Activated CD8-positive, alpha-beta memory T cell treated with anti-CD3 and anti-CD28 coated beads, Interleukin-2, amount 10 ng/mL, durations not matched to agents 7 days and 5 days (primary cell): ENCODE data around the gene OTUB2. TPM values are rescaled to one million over a fixed set of nuclear protein-coding genes. Genes with fewer than 3 reads are reported as not detected.

Experiments used
- ATAC-seq: fragments of 150-1000 bp; cut with Tn5 transposase; one replicate; pipeline ENCODE4 v1.10.0; 2021; ENCODE audit warnings: moderate library complexity
- CTCF ChIA-PET: fragments of 350-600 bp; sonication (Branson Sonifier 250); formaldehyde crosslinking; loops from one replicate; lab custom pipeline; 2021; ENCODE audit warnings: antibody characterized with exemption; lab: Charles Lee
- DNase-seq: peaks from one replicate; pipeline ENCODE4 v3.0.0-alpha.2; 2020
- H3K27ac Mint-ChIP-seq: one replicate; pipeline ENCODE4 v1.8.0; 2021; ENCODE audit warnings: mild to moderate bottlenecking, mixed read lengths
- H3K27me3 Mint-ChIP-seq: one replicate; pipeline ENCODE4 v1.8.0; 2021; ENCODE audit warnings: mixed read lengths
- H3K36me3 Mint-ChIP-seq: one replicate; pipeline ENCODE4 v1.8.0; 2021; ENCODE audit warnings: mild to moderate bottlenecking, mixed read lengths
- H3K4me1 Mint-ChIP-seq: one replicate; pipeline ENCODE4 v1.8.0; 2021; ENCODE audit warnings: mixed read lengths
- H3K4me3 Mint-ChIP-seq: one replicate; pipeline ENCODE4 v1.8.0; 2021; ENCODE audit warnings: mild to moderate bottlenecking, moderate library complexity, mixed read lengths
- H3K9me3 Mint-ChIP-seq: one replicate; pipeline ENCODE4 v1.8.0; 2022; ENCODE audit warnings: low read depth, mixed read lengths
- total RNA-seq, 2 experiments: library from RNA; stranded (reverse); gene quantifications; one replicate each; pipeline ENCODE4 v1.2.3, GENCODE V29; 2021

The OTUB2 gene
- total RNA-seq, 2 experiments from 2014 or later: 3.4 to 4.2 TPM

DNA sequence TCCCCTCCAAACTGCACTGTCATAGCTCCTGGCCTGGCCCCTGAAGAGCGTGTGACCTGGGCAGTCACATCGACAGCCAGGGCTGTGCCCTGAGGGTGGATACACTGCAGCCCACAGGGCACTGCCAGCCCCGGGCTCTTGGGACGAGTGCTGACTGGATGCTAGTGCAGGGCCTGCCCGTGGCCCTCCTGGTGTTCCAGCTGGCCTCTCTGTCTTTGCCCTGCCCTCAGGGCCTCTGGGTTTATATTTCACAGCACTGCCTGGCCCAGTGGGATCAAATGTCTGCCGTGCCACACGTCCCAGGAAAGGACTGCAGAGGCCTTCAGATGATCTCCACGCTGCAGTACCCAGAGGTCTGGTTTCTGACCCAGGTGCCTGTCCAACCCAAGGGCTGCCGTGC lies 39.2 kb upstream of the OTUB2 start:
- no peak for ATAC-seq
- Mint-ChIP-seq H3K4me1 (peaks cover 2% of the 10 kb centered on the region), H3K36me3 (no peaks in the 10 kb centered on the region), H3K4me3 (no peak overlapping the region), H3K27ac (no peak overlapping the region), H3K27me3 (no peaks in the 10 kb centered on the region), H3K9me3 (no peaks in the 10 kb centered on the region)
- DNase-seq: no peak
- CTCF ChIA-PET: interaction anchor here (1.1 to 5.3 kb wide), 3 partner anchors 14 to 47 kb away, joined by 3 to 25 read pairs (median 7); no protein-coding TSS in a partner anchor

DNA sequence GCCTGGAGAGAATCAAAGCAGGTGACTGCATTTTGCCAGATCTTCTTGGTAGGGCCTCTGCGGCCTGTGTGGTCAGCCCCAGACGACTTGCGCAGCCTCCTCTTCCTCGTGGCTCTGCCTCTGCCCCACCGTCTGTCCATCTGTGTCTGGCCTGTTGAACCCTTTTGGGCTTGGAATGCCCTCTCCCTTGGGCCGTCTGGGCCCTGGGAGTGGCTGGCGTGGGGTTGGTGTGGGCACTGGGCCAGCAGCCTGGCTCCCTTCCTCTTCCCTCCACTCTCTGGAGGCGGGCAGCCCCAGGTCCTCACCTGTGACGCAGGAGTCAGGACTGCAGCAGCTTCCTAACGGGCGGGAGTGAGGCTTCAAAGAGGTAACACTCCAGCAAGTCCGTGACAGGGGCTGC lies 38.8 kb upstream of the OTUB2 start:
- Mint-ChIP-seq H3K27ac (no peak overlapping the region), H3K36me3 (no peaks in the 10 kb centered on the region), H3K4me1 (peaks cover 2% of the 10 kb centered on the region), H3K9me3 (no peaks in the 10 kb centered on the region), H3K27me3 (no peaks in the 10 kb centered on the region), H3K4me3 (no peak overlapping the region)
- DNase-seq (no peak), ATAC-seq (no peak)
- CTCF ChIA-PET: interaction anchor here (2.2 to 5.3 kb wide), 2 partner anchors 14 to 47 kb away, joined by 7 to 25 read pairs; no protein-coding TSS in a partner anchor

DNA sequence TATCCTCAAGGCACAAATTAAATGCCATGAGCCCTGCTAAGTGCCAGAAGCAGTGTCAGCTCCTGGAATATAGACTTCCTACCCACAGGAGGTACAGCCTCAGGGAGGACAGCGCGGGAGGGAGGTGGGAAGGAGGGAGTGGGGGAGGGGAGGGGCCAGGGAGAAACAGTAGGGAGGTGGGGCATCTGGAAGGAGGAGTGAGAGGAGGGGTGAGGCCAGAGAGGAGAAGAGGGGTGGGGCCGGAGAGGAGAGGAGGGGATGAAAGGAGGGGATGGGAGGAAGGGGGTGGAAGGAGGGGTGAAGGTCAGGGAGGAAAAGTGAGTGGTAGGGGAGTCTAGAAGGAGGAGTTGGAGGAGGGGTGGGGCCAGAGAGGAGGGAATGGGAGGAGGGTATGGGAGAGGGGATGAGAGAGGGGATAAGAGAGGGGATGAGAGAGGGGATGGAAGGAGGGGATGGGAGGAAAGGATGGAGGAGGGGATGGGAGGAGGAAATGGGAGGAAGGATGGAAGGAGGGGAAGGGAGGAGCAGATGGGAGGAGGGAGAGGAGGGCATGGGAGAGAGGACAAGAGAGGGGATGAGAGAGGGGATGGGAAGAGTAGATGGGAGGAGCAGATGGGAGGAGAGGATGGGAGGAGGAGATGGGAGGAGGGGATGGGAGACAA lies 38.2 kb upstream of the OTUB2 start:
- Mint-ChIP-seq H3K36me3 (no peaks in the 10 kb centered on the region), H3K27me3 (no peaks in the 10 kb centered on the region), H3K9me3 (no peaks in the 10 kb centered on the region), H3K4me1 (peaks cover 2% of the 10 kb centered on the region), H3K4me3 (no peak overlapping the region), H3K27ac (no peak overlapping the region)
- ATAC-seq (no peak), DNase-seq (no peak)
- CTCF ChIA-PET: interaction anchor here (5.3 kb wide), 1 partner anchor 48 kb away, joined by 25 read pairs; no protein-coding TSS in a partner anchor

DNA sequence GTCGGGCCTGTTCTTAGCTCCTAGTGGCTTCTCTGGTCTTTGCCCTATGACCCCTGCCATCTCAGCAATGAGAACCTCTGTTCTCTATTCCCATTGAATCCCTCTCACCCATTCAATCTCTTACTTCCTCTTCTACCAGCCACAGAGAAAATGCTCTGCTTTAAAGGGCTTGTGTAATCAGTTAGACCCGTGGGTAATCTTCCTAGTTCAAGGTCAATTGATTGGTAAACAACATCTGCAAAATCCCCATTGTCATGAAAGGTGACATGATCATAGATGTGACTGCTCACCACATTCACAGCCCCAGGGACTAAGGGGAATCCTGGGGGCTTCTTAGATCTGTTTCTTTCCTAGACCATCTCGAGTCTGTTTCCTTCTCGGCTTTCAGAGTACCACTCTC lies 36.2 kb upstream of the OTUB2 start:
- Mint-ChIP-seq H3K9me3 (no peaks in the 10 kb centered on the region), H3K4me3 (no peak overlapping the region), H3K36me3 (no peaks in the 10 kb centered on the region), H3K27ac (peak overlapping the region; percentile 4), H3K27me3 (no peaks in the 10 kb centered on the region), H3K4me1 (peaks cover 9% of the 10 kb centered on the region)
- ATAC-seq (no peak), DNase-seq (no peak)
- CTCF ChIA-PET: interaction anchor here (0.7 to 3.0 kb wide), 2 partner anchors 11 to 50 kb away, joined by 3 to 27 read pairs; no protein-coding TSS in a partner anchor

DNA sequence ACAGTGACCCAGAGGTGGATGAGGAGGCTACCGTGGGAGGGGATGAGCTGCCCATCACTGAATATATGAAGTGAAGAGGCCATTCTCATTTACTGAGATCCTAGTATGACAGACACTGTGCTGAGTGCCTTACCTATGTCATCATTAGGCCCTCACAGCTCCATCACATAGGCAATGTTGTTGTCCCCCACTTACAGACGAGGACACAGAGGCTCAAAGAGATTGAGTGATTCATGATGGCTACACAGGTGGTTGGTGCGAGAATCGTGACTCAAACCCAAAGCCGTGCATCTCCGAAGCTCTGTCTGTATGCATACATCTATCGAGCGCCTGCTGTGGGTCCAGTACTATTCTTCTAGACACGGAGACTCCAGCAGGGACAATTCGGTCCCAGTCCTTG lies 34.9 kb upstream of the OTUB2 start:
- H3K4me3 Mint-ChIP-seq: no peak overlapping the region
- no peaks in the 10 kb centered on the region for H3K36me3 Mint-ChIP-seq
- H3K27me3 Mint-ChIP-seq: no peaks in the 10 kb centered on the region
- DNase-seq (no peak), ATAC-seq (no peak)
- H3K9me3 Mint-ChIP-seq: no peaks in the 10 kb centered on the region
- no peak overlapping the region for H3K27ac Mint-ChIP-seq
- CTCF ChIA-PET: interaction anchor here (0.7 to 3.5 kb wide), 11 partner anchors 10 to 54 kb away, joined by 3 to 27 read pairs (median 4); no protein-coding TSS in a partner anchor
- peaks cover 19% of the 10 kb centered on the region for H3K4me1 Mint-ChIP-seq

DNA sequence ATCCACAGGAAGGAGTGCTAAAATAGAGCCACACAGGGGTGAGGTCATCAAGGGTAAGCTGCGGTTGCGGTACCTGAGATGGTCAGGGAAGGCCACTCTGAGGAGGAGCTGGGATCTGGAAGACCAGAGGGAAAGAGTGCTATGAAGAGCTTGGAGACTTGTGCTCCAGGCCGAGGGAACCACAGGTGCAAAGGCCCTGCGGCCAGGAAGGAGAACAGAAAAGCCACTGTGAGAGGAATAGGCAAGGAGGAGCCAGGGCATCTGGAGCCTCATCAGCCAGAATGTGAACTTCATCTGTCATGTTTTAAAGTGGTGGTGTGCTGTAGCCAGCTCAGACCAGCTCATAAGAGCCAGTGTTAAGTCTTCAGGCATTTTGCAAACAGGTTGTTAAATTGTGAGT lies 34.5 kb upstream of the OTUB2 start:
- Mint-ChIP-seq H3K4me1 (peaks cover 19% of the 10 kb centered on the region), H3K4me3 (no peak overlapping the region), H3K27ac (no peak overlapping the region), H3K27me3 (no peaks in the 10 kb centered on the region), H3K9me3 (no peaks in the 10 kb centered on the region), H3K36me3 (no peaks in the 10 kb centered on the region)
- DNase-seq (no peak), ATAC-seq (no peak)
- CTCF ChIA-PET: interaction anchor here (0.8 to 3.5 kb wide), 10 partner anchors 9 to 55 kb away, joined by 3 to 27 read pairs (median 5); no protein-coding TSS in a partner anchor

DNA sequence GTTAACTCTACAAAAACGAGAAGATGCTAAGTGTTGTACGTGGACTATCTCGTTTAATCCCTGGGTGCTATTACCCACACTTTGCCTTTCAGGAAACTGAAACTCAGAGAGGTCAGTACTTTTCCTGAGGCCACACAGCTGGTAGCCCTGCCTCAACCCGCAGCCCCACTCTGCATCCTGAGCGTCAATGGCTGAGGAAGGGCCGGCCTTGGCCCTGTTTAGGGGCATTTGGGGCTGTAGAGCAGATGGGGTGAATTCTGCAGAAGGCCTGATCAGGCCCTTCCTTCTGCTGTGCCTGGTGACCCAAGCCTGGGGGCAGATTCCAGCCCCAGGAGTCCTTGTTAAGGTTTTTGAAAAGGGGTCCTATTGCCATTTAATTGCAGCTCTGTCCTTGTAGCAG lies 32.8 kb upstream of the OTUB2 start:
- H3K4me1 Mint-ChIP-seq: peaks cover 33% of the 10 kb centered on the region
- CTCF ChIA-PET: interaction anchor here (1.5 to 3.5 kb wide), 5 partner anchors 9 to 55 kb away, joined by 4 to 22 read pairs (median 9); no protein-coding TSS in a partner anchor

DNA sequence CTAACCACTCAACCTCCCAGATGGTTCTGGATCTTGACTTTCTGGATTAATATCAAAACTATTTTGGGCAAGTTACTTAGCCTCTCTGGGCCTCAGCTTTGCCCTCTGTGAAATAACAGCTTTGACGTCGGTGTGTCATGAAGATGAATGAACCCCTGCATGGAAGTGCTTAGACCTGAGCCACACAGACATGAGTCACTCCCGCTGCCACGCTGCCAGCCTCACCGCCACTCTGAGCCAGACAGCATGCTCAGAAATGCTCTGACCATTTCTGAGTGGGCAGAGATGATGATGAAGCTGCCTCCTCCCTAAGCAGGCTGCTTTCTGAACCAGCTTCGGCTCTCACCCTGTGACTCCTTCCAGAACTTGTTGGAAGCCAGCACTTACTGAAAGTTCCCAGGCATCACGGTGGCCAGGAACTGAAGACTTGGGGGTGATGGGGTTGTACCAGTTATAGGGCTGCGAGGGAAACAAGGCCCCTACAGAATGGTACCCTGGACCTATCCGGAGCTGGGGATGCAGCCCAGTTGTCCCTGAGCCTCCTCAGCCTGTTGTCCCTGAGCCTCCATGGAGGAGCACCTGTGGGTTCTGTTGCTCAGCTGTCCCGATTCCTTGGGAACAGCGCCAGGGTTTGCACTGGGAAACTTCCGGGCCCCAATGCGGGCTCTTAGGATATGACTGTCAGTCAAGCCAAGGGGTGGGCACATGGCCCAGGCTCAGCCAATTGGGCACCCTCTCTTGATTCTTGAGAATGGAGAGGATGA lies 31.0 kb upstream of the OTUB2 start:
- no peak overlapping the region for H3K4me3 Mint-ChIP-seq
- H3K9me3 Mint-ChIP-seq: no peaks in the 10 kb centered on the region
- no peaks in the 10 kb centered on the region for H3K36me3 Mint-ChIP-seq
- H3K27ac Mint-ChIP-seq: no peak overlapping the region
- CTCF ChIA-PET: interaction anchor here (1.0 to 12.9 kb wide), 3 partner anchors 16 to 54 kb away, joined by 3 to 297 read pairs (median 4); no protein-coding TSS in a partner anchor
- DNase-seq (peak; percentile 58), ATAC-seq (peak; percentile 73)
- H3K4me1 Mint-ChIP-seq: peaks cover 34% of the 10 kb centered on the region
- H3K27me3 Mint-ChIP-seq: no peaks in the 10 kb centered on the region

More for the DNA sequence above, 32.8 kb upstream of the OTUB2 start:
- Mint-ChIP-seq H3K27ac (no peak overlapping the region), H3K27me3 (no peaks in the 10 kb centered on the region), H3K36me3 (no peaks in the 10 kb centered on the region), H3K9me3 (no peaks in the 10 kb centered on the region), H3K4me3 (no peak overlapping the region)
- DNase-seq (no peak), ATAC-seq (no peak)

DNA sequence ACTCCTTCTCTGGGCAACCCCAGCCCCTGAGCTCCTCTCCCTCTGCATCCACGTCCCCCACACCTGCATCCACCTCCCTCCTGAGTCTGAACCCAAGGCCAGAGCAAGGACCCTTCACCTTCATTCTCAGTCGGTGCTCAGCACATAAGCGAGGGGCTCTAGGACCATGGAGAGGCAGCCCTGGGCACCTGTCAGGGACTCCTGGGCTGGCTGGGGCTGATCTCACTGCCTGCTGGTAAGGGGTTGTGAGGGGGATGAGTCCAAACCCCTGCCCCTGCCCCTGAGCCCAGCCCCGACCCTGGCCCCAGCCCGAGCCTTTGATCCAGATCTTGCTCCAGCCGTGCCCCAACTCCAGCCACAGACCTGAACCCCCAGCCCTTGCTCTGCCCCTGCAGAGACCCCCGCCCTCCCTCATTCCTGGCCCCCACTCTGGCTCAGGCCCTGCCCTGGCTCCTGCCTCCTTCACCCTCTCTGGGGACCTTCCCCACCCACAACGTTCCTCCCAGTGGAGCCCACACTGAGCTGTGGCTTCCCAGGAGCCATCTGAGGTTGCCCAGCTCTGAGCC lies 29.9 kb upstream of the OTUB2 start:
- H3K27ac Mint-ChIP-seq: no peak overlapping the region
- H3K4me1 Mint-ChIP-seq: peaks cover 38% of the 10 kb centered on the region
- CTCF ChIA-PET: interaction anchor here (1.2 to 12.9 kb wide), 3 partner anchors 15 to 184 kb away, joined by 3 to 297 read pairs (median 4); no protein-coding TSS in a partner anchor
- ATAC-seq (no peak), DNase-seq (no peak)
- H3K9me3 Mint-ChIP-seq: no peaks in the 10 kb centered on the region
- no peaks in the 10 kb centered on the region for H3K36me3 Mint-ChIP-seq
- no peak overlapping the region for H3K4me3 Mint-ChIP-seq
- H3K27me3 Mint-ChIP-seq: no peaks in the 10 kb centered on the region

DNA sequence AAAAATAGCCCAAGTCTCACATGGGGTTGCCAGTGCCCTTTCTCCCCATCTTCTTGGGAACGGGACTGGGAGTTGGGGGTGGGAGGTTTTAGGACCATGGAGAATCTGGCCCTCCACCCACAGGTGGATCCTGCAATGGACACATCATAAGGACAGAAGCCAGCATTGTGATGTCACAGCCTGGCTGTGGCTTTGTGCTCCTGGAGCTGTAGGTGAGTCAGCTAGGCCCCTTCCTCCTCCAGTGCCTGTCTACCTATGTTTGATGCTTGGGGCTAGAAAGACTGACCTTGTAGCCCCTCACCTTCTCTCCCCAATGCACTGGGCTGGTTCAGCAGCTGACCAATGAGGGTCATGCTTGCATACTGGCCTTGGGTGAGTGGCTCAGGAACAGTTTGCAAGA lies 29.1 kb upstream of the OTUB2 start, which contains the start of gene CCDC197:
CCDC197 (plus strand) TSS at position 220 of the 400 bp plus-strand sequence. CDS start 831 bp downstream, outside the sequence.
- peak; percentile 54 for DNase-seq
- peaks cover 47% of the 10 kb centered on the region for H3K4me1 Mint-ChIP-seq

DNA sequence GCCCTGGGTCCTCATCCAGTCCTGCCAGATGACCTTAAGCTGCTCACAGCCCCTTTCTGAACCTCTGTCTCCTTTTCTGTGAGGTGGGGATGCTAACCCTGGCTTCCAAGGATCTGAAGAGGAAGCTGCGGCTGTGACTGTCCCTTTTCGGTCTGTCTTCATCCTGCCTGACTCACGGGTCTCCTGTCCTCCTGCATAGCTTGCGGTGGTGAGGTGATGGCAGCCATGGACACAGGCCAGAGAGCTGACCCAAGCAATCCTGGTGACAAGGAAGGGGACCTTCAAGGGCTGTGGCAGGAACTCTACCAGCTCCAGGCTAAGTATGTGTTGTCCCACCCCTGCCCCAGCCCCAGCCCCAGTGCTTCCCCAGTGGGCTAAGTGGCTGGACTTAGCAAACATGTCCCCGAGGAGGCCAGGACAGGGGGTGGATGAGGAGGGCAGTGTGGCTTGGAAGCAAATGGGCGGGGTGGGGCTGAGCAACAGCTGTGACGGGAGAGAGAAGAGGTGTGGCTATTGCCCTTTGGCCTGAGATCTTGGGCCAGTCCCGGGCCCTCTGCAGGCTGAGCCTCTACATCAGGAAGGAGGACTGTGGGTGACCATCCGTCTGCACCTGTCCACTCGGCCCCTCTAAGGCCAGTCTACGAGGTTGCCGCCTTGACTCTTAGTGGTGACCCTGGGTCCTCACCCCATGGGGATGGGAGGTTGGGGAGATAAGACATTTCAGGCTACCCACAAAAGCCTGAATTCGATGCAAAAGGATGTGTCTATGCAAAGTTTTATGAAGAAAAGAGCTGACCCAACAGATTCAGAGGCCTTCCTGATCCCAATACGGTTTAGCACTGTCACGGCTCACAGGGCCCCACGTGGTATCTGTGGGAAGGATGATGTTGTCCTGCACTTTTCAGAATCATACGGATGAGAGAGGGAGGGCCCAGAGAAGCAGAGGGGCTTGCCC lies 27.9 kb upstream of the OTUB2 start:
- ATAC-seq: no peak
- Mint-ChIP-seq H3K27me3 (no peaks in the 10 kb centered on the region), H3K36me3 (no peaks in the 10 kb centered on the region), H3K9me3 (no peaks in the 10 kb centered on the region), H3K4me1 (peaks cover 46% of the 10 kb centered on the region), H3K4me3 (no peak overlapping the region), H3K27ac (peak overlapping the region; percentile 47)
- CTCF ChIA-PET: interaction anchor here (0.7 to 12.9 kb wide), 14 partner anchors 13 to 183 kb away, joined by 3 to 297 read pairs (median 8); partner anchors contain the start of gene ASB2
- DNase-seq: no peak

More for the DNA sequence above, 29.1 kb upstream of the OTUB2 start, which contains the start of gene CCDC197:
- H3K4me3 Mint-ChIP-seq: no peak within 1 kb of the TSS
- no peak within 1 kb of the TSS for H3K27ac Mint-ChIP-seq
- CTCF ChIA-PET: interaction anchor here (0.7 to 12.9 kb wide), 9 partner anchors 14 to 184 kb away, joined by 3 to 297 read pairs (median 3); partner anchors contain the start of gene ASB2
- H3K27me3 Mint-ChIP-seq: no peaks in the 10 kb centered on the region
- H3K36me3 Mint-ChIP-seq: no peaks in the 10 kb centered on the region
- no peak for ATAC-seq
- no peaks in the 10 kb centered on the region for H3K9me3 Mint-ChIP-seq

DNA sequence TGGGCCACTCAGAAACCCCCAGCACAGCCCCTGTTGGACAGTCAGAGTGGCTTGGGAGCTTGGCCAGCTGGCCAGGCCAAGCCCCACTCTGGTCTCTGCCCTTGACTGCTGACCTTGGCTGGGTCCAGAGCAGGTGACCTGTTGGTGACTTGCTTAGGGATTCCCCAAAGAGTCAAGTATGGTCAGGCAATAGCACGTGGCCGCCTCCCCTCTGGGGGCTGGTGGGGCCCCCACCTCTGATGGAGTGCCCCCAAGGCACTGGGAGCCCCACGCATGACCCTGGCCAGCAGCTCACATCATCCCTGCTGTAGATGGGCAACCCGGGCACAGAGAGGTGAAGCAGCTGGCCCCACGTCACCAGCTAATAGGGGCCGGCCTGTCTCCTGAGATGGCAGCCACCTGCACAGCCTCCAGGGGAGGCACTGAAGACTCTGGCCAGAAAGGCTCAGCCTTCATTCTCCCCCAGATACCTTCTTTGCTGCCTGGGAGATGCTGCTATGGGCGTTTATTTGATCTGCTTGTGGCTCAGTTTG lies 27.2 kb upstream of the OTUB2 start:
- Mint-ChIP-seq H3K4me3 (no peak overlapping the region), H3K9me3 (no peaks in the 10 kb centered on the region), H3K27ac (no peak overlapping the region), H3K36me3 (no peaks in the 10 kb centered on the region), H3K27me3 (no peaks in the 10 kb centered on the region), H3K4me1 (peaks cover 43% of the 10 kb centered on the region)
- ATAC-seq (no peak), DNase-seq (no peak)
- CTCF ChIA-PET: interaction anchor here (1.1 to 12.9 kb wide), 13 partner anchors 12 to 182 kb away, joined by 3 to 297 read pairs (median 8); no protein-coding TSS in a partner anchor
